Endothelial cell of umbilical vein (primary cell): ENCODE results near the gene CLIP4. TPM values are rescaled to one million over a fixed set of nuclear protein-coding genes. Genes with fewer than 3 reads are reported as not detected.

ENCODE experiments used
- BruUV-seq: library from RNA; stranded (reverse); fragments of 400-500 nt; replicated peaks from 2 replicates; lab custom pipeline; 2021; lab: Mats Ljungman, UMichigan
- CTCF ChIA-PET: fragments of 300-600, 350-600 bp; sonication (Branson Sonifier 250); formaldehyde crosslinking; loops from one replicate; lab custom pipeline; 2021; ENCODE audit warnings: antibody characterized with exemption, inconsistent platforms; lab: Charles Lee
- POLR2A ChIA-PET: fragments of 300-600, 350-600 bp; sonication (Branson Sonifier 250); formaldehyde crosslinking; loops from one replicate; lab custom pipeline; 2021; ENCODE audit warnings: antibody characterized with exemption, inconsistent platforms; lab: Charles Lee
- DNase-seq: peaks from one replicate; pipeline ENCODE4 v3.0.0-alpha.2; 2011; ENCODE audit warnings: low read depth, low spot score
- FAIRE-seq: peaks from 2 replicates; lab custom pipeline; 2011; peaks lifted over from hg19 to GRCh38; lab: Jason Lieb, UNC
- H2AFZ ChIP-seq: 2 replicates; pipeline ENCODE4 v1.6.0; 2012; ENCODE audit warnings: low read depth, low read length, control low read depth, inconsistent platforms
- H3K27ac ChIP-seq: 2 replicates; pipeline ENCODE4 v1.5.1; 2011; ENCODE audit warnings: low read depth, mild to moderate bottlenecking, control low read depth, low read length, moderate library complexity; ENCODE audit not compliant: insufficient read depth
- H3K27me3 ChIP-seq, 2 experiments: 2 replicates each; pipeline versions ENCODE4 v1.6.0 to v1.6.1; 2011; ENCODE audit warnings: low read length in 2 of 2, mixed read lengths in 1 of 2; ENCODE audit not compliant: control insufficient read depth in 2 of 2, insufficient read depth in 2 of 2
- H3K36me3 ChIP-seq, 2 experiments: 2 replicates in 1 of 2; 3 replicates in 1 of 2; pipeline ENCODE4 v1.5.1; 2011; ENCODE audit warnings: low read length in 2 of 2, mild to moderate bottlenecking in 1 of 2, moderate library complexity in 1 of 2; ENCODE audit not compliant: control insufficient read depth in 2 of 2, insufficient read depth in 2 of 2; ENCODE audit errors: extremely low read depth in 1 of 2
- H3K4me1 ChIP-seq: 3 replicates; pipeline ENCODE4 v1.5.1; 2011; ENCODE audit warnings: mild to moderate bottlenecking, low read length; ENCODE audit not compliant: control insufficient read depth, insufficient read depth; ENCODE audit errors: extremely low read depth
- H3K4me2 ChIP-seq: 2 replicates; pipeline ENCODE4 v1.6.1; 2011; ENCODE audit warnings: low read length, control low read depth, mixed read lengths; ENCODE audit not compliant: insufficient read depth
- H3K4me3 ChIP-seq, 3 experiments: fragments of 200-600 bp in 1 of 3; sonication (generic), shearing (Covaris generic) in 1 of 3; replicated peaks in 1 of 3; 2 replicates each; pipeline ENCODE4 v1.5.1; 2011 to 2016; ENCODE audit warnings: control low read depth in 3 of 3, low read length in 3 of 3, mild to moderate bottlenecking in 2 of 3, inconsistent platforms in 1 of 3, low read depth in 1 of 3, moderate library complexity in 1 of 3; ENCODE audit not compliant: insufficient read depth in 1 of 3
- H3K79me2 ChIP-seq: 2 replicates; pipeline ENCODE4 v1.6.0; 2012; ENCODE audit warnings: low read length, inconsistent platforms; ENCODE audit not compliant: control insufficient read depth, insufficient read depth
- H3K9ac ChIP-seq: replicated peaks from 2 replicates; pipeline ENCODE3; 2011; ENCODE audit warnings: low read length, control low read depth; ENCODE audit not compliant: insufficient read depth; ENCODE audit errors: extremely low read depth
- H3K9me1 ChIP-seq: replicated peaks from 3 replicates; pipeline ENCODE4 v1.6.0; 2011; ENCODE audit warnings: mild to moderate bottlenecking, low read length; ENCODE audit not compliant: control insufficient read depth, insufficient read depth; ENCODE audit errors: extremely low read depth
- H3K9me3 ChIP-seq: replicated peaks from 2 replicates; pipeline ENCODE4 v1.5.1; 2012; ENCODE audit warnings: low read length, inconsistent platforms; ENCODE audit not compliant: control insufficient read depth, insufficient read depth
- H4K20me1 ChIP-seq: replicated peaks from 2 replicates; pipeline ENCODE3; 2011; ENCODE audit warnings: mild to moderate bottlenecking, low read length; ENCODE audit not compliant: control insufficient read depth, insufficient read depth; ENCODE audit errors: extremely low read depth
- CTCF ChIP-seq, 2 donors: IDR thresholded peaks; 1 replicate in 1 of 2; 2 replicates in 1 of 2; pipeline ENCODE4 v1.5.1; 2011; ENCODE audit warnings: low read length in 2 of 2, mild to moderate bottlenecking in 2 of 2, moderate library complexity in 2 of 2, control low read depth in 1 of 2, inconsistent platforms in 1 of 2, low read depth in 1 of 2; ENCODE audit not compliant: insufficient read depth in 1 of 2; ENCODE audit errors: extremely low read depth in 1 of 2
- EZH2 ChIP-seq: IDR thresholded peaks from 2 replicates; pipeline ENCODE4 v1.6.1; 2012; ENCODE audit warnings: borderline replicate concordance, low read depth, mild to moderate bottlenecking, moderate library complexity, low read length, inconsistent platforms; ENCODE audit not compliant: severe bottlenecking
- FOS ChIP-seq: IDR thresholded peaks from 2 replicates; pipeline ENCODE4 v1.6.1; 2011; ENCODE audit warnings: mild to moderate bottlenecking, low read length, moderate library complexity, borderline replicate concordance; ENCODE audit not compliant: insufficient read depth
- GATA2 ChIP-seq: IDR thresholded peaks from 2 replicates; pipeline ENCODE4 v1.7.0; 2011; ENCODE audit warnings: low read depth, mild to moderate bottlenecking, moderate library complexity, mixed read lengths, low read length; ENCODE audit not compliant: insufficient read length, insufficient read depth
- JUN ChIP-seq: IDR thresholded peaks from 2 replicates; pipeline ENCODE4 v1.6.1; 2011; ENCODE audit warnings: borderline replicate concordance, low read depth; ENCODE audit not compliant: insufficient read length, insufficient read depth
- MAX ChIP-seq: IDR thresholded peaks from 2 replicates; pipeline ENCODE4 v1.6.1; 2011; ENCODE audit not compliant: insufficient read depth, insufficient read length
- MYC ChIP-seq: IDR thresholded peaks from one replicate; pipeline ENCODE4 v1.6.1; 2011; ENCODE audit warnings: mild to moderate bottlenecking, low read depth, low read length
- POLR2A ChIP-seq: IDR thresholded peaks from 2 replicates; pipeline ENCODE4 v1.6.1; 2012; ENCODE audit warnings: low read depth, mild to moderate bottlenecking, control low read depth, low read length
- POLR2AphosphoS5 ChIP-seq: IDR thresholded peaks from 2 replicates; pipeline ENCODE4 v1.6.1; 2012; ENCODE audit warnings: low read depth, mild to moderate bottlenecking, control low read depth, low read length, moderate library complexity; ENCODE audit not compliant: insufficient read depth
- dilution Hi-C: fragments of 300-500 bp; cut with MboI; formaldehyde crosslinking; loops from one replicate; pipeline ENCODE4 v1.15.0; 2019; ENCODE audit warnings: low sequenced_read_pairs; ENCODE audit not compliant: extremely low pct_ligation_motif_present
- intact Hi-C: fragments of 100-400 bp; cut with micrococcal nuclease; formaldehyde crosslinking; loops from one replicate; pipeline ENCODE4 v1.10.0; 2022
- polyA plus RNA-seq, 4 experiments: library from polyadenylated mRNA; depleted of rRNA in 3 of 4; stranded (reverse) in 3 of 4; unstranded in 1 of 4; fragments of >200 nt; gene quantifications; 2 replicates each; pipeline versions ENCODE4 v1.2.1 to v1.2.3, GENCODE V29; 2011 to 2012; ENCODE audit warnings: missing spikeins in 1 of 4
- total RNA-seq: library from RNA; stranded (reverse); gene quantifications from 2 replicates; pipeline ENCODE4 v1.2.3, GENCODE V29; 2021

The CLIP4 gene
- total and polyA plus RNA-seq, 2 donors (not counting 3 experiments of a cell fraction or from before 2014, with no cell fraction given) = 9.2 to 24.0 TPM

GRCh38 chr2:29079887-29080286 lies 35.3 kb upstream of the CLIP4 start:
- ChIA-PET POLR2A (no interaction called here), CTCF (no interaction called here)
- H3K79me2 ChIP-seq = no peaks in the 10 kb centered on the region
- intact Hi-C loops = no loop called here
- TF ChIP-seq EZH2 = no peak
- no peak for TF ChIP-seq MYC
- TF ChIP-seq POLR2AphosphoS5 = no peak
- no peak for TF ChIP-seq CTCF (IDR thresholded peaks at IDR 0.05; ENCODE audit: extremely low read depth in 1 of 2, insufficient read depth in 1 of 2, low read depth in 1 of 2, low read length in 2 of 2)
- no peak for TF ChIP-seq POLR2A
- TF ChIP-seq MAX = no peak
- no peak for TF ChIP-seq JUN
- TF ChIP-seq FOS = no peak
- TF ChIP-seq GATA2 = no peak
- peaks cover 0 to 4% of the 10 kb centered on the region in 2 experiments for H3K27me3 ChIP-seq
- H2AFZ ChIP-seq = no peak overlapping the region
- no peak overlapping the region for H3K27ac ChIP-seq
- no peak overlapping the region for H3K9ac ChIP-seq
- no peaks in the 10 kb centered on the region for H3K36me3 ChIP-seq
- no peak overlapping the region for H3K4me3 ChIP-seq
- no peaks in the 10 kb centered on the region for H4K20me1 ChIP-seq
- dilution Hi-C loops = no loop called here
- no peaks in the 10 kb centered on the region for H3K9me1 ChIP-seq
- H3K9me3 ChIP-seq = no peaks in the 10 kb centered on the region
- FAIRE-seq (no peak), DNase-seq (no peak)
- H3K4me2 ChIP-seq = no peak overlapping the region
- BruUV-seq = no TSS peak
- no peaks in the 10 kb centered on the region for H3K4me1 ChIP-seq
